PC-3 (cell line): ENCODE measurements around the gene DNAJC10.

ENCODE experiments used
- CTCF ChIP-seq: fragments of 300-600 bp; sonication (generic); conservative IDR thresholded peaks from 2 replicates; pipeline ENCODE4 v1.5.1; 2017; ENCODE audit warnings: antibody characterized with exemption, low read depth, mild to moderate bottlenecking, low read length
- EZH2 ChIP-seq: fragments of 300-600 bp; sonication (generic); IDR thresholded peaks from one replicate; pipeline ENCODE4 v1.6.1; 2017; ENCODE audit warnings: antibody characterized with exemption, mild to moderate bottlenecking, low read length; ENCODE audit not compliant: unreplicated experiment

- TF ChIP-seq CTCF (no peak), EZH2 (no peak)
These were observed 35.2 kb upstream of the DNAJC10 start for GRCh38 chr2:182680837-182681236.
